ENCODE data around the gene DAAM1. TPM values are rescaled to one million over a fixed set of nuclear protein-coding genes. Genes with fewer than 3 reads are reported as not detected.
A peak's percentile ranks its signal among the peaks of the same experiment; 100 is the strongest.

The DAAM1 gene
- polyA plus RNA-seq, 3 donors, result 3.2 to 6.3 (median 4.4) TPM

DNA sequence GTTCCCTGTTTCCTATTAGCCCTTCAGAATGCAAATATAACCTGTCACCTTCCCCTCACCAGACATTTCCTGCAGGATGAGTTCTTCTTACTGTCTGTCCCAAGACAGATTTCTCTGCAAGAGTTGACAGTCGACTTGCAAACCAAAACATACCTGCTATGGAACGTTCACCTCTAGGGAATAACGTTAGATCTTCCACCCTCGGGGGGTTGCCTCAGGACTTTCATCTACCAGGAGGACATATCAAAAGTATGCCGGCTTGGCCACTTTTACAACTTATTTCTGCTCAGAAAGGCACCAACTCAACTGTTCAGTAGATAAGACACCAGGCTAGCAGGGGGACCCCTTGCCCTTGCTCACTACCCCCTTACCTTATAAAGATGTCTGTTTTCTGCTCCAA is 92.5 kb downstream of the DAAM1 start:
- H3K27me3 Mint-ChIP-seq (ENCODE audit: low read depth in 3 of 3), result no peaks in the 10 kb centered on the region
- no peaks in the 10 kb centered on the region for H3K36me3 ChIP-seq (replicated peaks in 1 of 2; ENCODE audit: control insufficient read depth in 1 of 2, insufficient read depth in 2 of 2, low read length in 2 of 2)
- intact Hi-C loops (cut with micrococcal nuclease), result no loop called here

DNA sequence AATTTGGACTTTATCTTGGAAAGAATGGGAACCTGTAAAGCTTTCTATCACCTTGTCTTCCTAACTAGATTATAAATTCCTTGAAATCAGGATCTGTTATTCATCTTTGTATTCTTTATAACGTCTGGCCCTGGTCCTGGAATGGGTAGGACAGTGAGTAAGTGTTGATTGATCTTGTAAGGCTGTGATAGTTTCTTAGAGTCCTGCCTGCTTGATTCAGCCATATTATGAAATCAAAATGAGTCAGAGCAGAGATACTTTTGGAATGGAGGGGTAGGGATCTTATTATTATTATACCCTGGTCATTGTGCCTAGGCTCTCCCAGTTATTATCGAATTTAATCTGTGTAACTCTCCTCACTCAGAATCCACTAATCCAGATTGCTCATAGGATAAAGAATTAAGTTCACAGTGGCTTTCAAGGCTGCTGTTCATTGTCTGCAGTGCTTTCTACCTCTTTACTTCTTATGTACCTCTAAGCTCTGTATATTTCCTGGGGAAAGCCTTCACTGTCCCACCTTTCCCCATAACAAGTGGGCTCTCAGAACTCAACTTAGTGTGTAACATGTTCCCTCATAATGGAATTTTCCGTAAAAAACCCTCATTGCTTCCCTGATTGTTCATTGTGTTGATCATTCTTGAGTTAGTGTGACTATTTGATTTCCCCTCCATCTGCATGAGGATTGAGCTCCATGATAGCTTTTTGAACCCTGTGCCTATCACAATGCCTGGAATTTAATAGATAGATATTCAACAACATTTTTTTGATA is 93.3 kb downstream of the DAAM1 start:
- Histone ChIP-seq H3K4me3 (replicated peaks in 1 of 3; ENCODE audit: low read depth in 2 of 3, low read length in 3 of 3) (no peak overlapping the region), H3K27ac (ENCODE audit: low read depth in 1 of 2, low read length in 2 of 2) (no peak overlapping the region), H3K4me1 (ENCODE audit: control insufficient read depth in 1 of 2, insufficient read depth in 2 of 2, low read length in 2 of 2) (no peaks in the 10 kb centered on the region), H3K9ac (ENCODE audit: insufficient read depth, low read length, poor library complexity, severe bottlenecking) (no peak overlapping the region), H4K20me1 (ENCODE audit: insufficient read depth, low read length) (no peaks in the 10 kb centered on the region), H2AFZ (ENCODE audit: insufficient read depth, low read depth, low read length, poor library complexity, severe bottlenecking) (no peak overlapping the region), H3K4me2 (replicated peaks; ENCODE audit: extremely low read depth, low read length, poor library complexity, severe bottlenecking) (no peak overlapping the region), H3K27me3 (ENCODE audit: control insufficient read depth in 2 of 2, insufficient read depth in 2 of 2, low read length in 2 of 2) (no peaks in the 10 kb centered on the region), H3K79me2 (ENCODE audit: insufficient read depth, low read length) (no peaks in the 10 kb centered on the region), H3K9me3 (replicated peaks in 1 of 2; ENCODE audit: control insufficient read depth in 1 of 2, insufficient read depth in 1 of 2, low read length in 2 of 2) (no peaks in the 10 kb centered on the region), H3K36me3 (replicated peaks in 1 of 2; ENCODE audit: control insufficient read depth in 1 of 2, insufficient read depth in 2 of 2, low read length in 2 of 2) (no peaks in the 10 kb centered on the region)
- TF ChIP-seq, protein P1, sequence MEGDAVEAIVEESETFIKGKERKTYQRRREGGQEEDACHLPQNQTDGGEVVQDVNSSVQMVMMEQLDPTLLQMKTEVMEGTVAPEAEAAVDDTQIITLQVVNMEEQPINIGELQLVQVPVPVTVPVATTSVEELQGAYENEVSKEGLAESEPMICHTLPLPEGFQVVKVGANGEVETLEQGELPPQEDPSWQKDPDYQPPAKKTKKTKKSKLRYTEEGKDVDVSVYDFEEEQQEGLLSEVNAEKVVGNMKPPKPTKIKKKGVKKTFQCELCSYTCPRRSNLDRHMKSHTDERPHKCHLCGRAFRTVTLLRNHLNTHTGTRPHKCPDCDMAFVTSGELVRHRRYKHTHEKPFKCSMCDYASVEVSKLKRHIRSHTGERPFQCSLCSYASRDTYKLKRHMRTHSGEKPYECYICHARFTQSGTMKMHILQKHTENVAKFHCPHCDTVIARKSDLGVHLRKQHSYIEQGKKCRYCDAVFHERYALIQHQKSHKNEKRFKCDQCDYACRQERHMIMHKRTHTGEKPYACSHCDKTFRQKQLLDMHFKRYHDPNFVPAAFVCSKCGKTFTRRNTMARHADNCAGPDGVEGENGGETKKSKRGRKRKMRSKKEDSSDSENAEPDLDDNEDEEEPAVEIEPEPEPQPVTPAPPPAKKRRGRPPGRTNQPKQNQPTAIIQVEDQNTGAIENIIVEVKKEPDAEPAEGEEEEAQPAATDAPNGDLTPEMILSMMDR (IDR thresholded peaks at IDR 0.05), result no peak
- H3K27ac Mint-ChIP-seq, result no peak overlapping the region
- WGBS (ENCODE audit: insufficient coverage), result no CpG with 5 or more reads among the region's 3 CpGs
- intact Hi-C loops (cut with micrococcal nuclease), result no loop called here
- peaks cover 8% of the 10 kb centered on the region for H3K4me1 Mint-ChIP-seq
- peaks cover 3 to 6% of the 10 kb centered on the region in 2 donors for H3K36me3 Mint-ChIP-seq
- DNase-seq, result no peak
- peaks cover 0 to 16% (median 13%) of the 10 kb centered on the region in 7 donors for H3K9me3 Mint-ChIP-seq
- H3K4me3 Mint-ChIP-seq, result no peak overlapping the region
- no peaks in the 10 kb centered on the region for H3K27me3 Mint-ChIP-seq (ENCODE audit: low read depth in 3 of 3)

More for the DNA sequence above, 92.5 kb downstream of the DAAM1 start:
- no peak for DNase-seq
- H3K36me3 Mint-ChIP-seq, result peaks cover 3 to 6% of the 10 kb centered on the region in 2 donors
- H3K4me3 Mint-ChIP-seq, result no peak overlapping the region
- TF ChIP-seq, protein P1 (IDR thresholded peaks at IDR 0.05), result no peak
- no peak overlapping the region for H2AFZ ChIP-seq (ENCODE audit: insufficient read depth, low read depth, low read length, poor library complexity, severe bottlenecking)
- no peak overlapping the region for H3K4me2 ChIP-seq (replicated peaks; ENCODE audit: extremely low read depth, low read length, poor library complexity, severe bottlenecking)
- no peaks in the 10 kb centered on the region for H3K79me2 ChIP-seq (ENCODE audit: insufficient read depth, low read length)
- 100% methylated on average over 5 of the region's 5 CpGs for WGBS (ENCODE audit: insufficient coverage)
- no peak overlapping the region for H3K27ac ChIP-seq (ENCODE audit: low read depth in 1 of 2, low read length in 2 of 2)
- H3K9me3 ChIP-seq (replicated peaks in 1 of 2; ENCODE audit: control insufficient read depth in 1 of 2, insufficient read depth in 1 of 2, low read length in 2 of 2), result no peaks in the 10 kb centered on the region
- no peak overlapping the region for H3K4me3 ChIP-seq (replicated peaks in 1 of 3; ENCODE audit: low read depth in 2 of 3, low read length in 3 of 3)
- no peaks in the 10 kb centered on the region for H4K20me1 ChIP-seq (ENCODE audit: insufficient read depth, low read length)
- H3K9me3 Mint-ChIP-seq, result peaks cover 0 to 16% (median 11%) of the 10 kb centered on the region in 7 donors
- no peaks in the 10 kb centered on the region for H3K27me3 ChIP-seq (ENCODE audit: control insufficient read depth in 2 of 2, insufficient read depth in 2 of 2, low read length in 2 of 2)
- H3K27ac Mint-ChIP-seq, result peak overlapping the region in 1 of 7 donors; percentile 71
- H3K9ac ChIP-seq (ENCODE audit: insufficient read depth, low read length, poor library complexity, severe bottlenecking), result no peak overlapping the region
- H3K4me1 ChIP-seq (ENCODE audit: control insufficient read depth in 1 of 2, insufficient read depth in 2 of 2, low read length in 2 of 2), result no peaks in the 10 kb centered on the region
- peaks cover 12% of the 10 kb centered on the region for H3K4me1 Mint-ChIP-seq
